SJSA1 (cell line): ENCODE results near the gene VAC14. TPM values are rescaled to one million over a fixed set of nuclear protein-coding genes. Genes with fewer than 3 reads are reported as not detected.
"Not testable (repeated sequence)": the region's sequence is repeated elsewhere in the genome, so short reads cannot be mapped to it uniquely, and the experiment has no call there.

ENCODE experiments used
- DNase-seq, 2 experiments: peaks; one replicate each; pipeline ENCODE4 v3.0.0-alpha.2; 2015 to 2020; ENCODE audit warnings: low spot score in 2 of 2, low read depth in 1 of 2
- H3K27ac ChIP-seq: fragments of 250-450 bp; sonication (Bioruptor Pico); 2 replicates; pipeline ENCODE4 v1.5.1; 2020; ENCODE audit warnings: mild to moderate bottlenecking, moderate library complexity
- H3K27me3 ChIP-seq: fragments of 250-450 bp; sonication (Bioruptor Pico); replicated peaks from 2 replicates; pipeline ENCODE4 v1.5.1; 2020; ENCODE audit warnings: mild to moderate bottlenecking, moderate library complexity
- H3K36me3 ChIP-seq: fragments of 250-450 bp; sonication (Bioruptor Pico); 2 replicates; pipeline ENCODE4 v1.5.1; 2020; ENCODE audit warnings: mild to moderate bottlenecking
- H3K4me1 ChIP-seq: fragments of 250-450 bp; sonication (Bioruptor Pico); replicated peaks from 2 replicates; pipeline ENCODE4 v1.6.1; 2021; ENCODE audit warnings: mild to moderate bottlenecking
- H3K4me3 ChIP-seq: fragments of 250-450 bp; sonication (Bioruptor Pico); 2 replicates; pipeline ENCODE4 v1.5.1; 2020; ENCODE audit warnings: mild to moderate bottlenecking
- H3K9me3 ChIP-seq: fragments of 250-450 bp; sonication (Bioruptor Pico); replicated peaks from 2 replicates; pipeline ENCODE4 v1.5.1; 2020; ENCODE audit warnings: mild to moderate bottlenecking
- total RNA-seq: library from RNA; depleted of rRNA; stranded (reverse); fragments of >200 nt; shearing (Covaris generic); gene quantifications from 2 replicates; pipeline ENCODE4 v1.2.3, GENCODE V29; 2014; rRNA removed

VAC14 gene
- total RNA-seq = 44.9 and 46.7 TPM in 2 replicates

- peak within 1 kb of the TSS; percentile 68 for H3K4me3 ChIP-seq
- no peaks in the 10 kb centered on the region for H3K9me3 ChIP-seq
- no peaks in the 10 kb centered on the region for H3K27me3 ChIP-seq
- H3K4me1 ChIP-seq = peaks cover 26% of the 10 kb centered on the region
- H3K27ac ChIP-seq = no peak within 1 kb of the TSS; the same call in 1 of the 2 replicates
- H3K36me3 ChIP-seq = peaks cover 14% of the 10 kb centered on the region
- peak; percentile 78 to 88 for DNase-seq
These were observed at the start of gene VAC14 for GRCh38 chr16:70800781-70801480. Gene VAC14 (minus strand): TSS chr16:70801158. CDS start chr16:70800900, 258 bp downstream.

GRCh38 chr16:70823498-70824118, 22.6 kb upstream of the VAC14 start:
- H3K9me3 ChIP-seq, H3K36me3 ChIP-seq, H3K27ac ChIP-seq, H3K27me3 ChIP-seq, H3K4me3 ChIP-seq, DNase-seq, H3K4me1 ChIP-seq: not testable (repeated sequence)

GRCh38 chr16:70822734-70823133, 21.8 kb upstream of the VAC14 start:
- H3K9me3 ChIP-seq, H3K4me3 ChIP-seq, H3K4me1 ChIP-seq, DNase-seq, H3K36me3 ChIP-seq, H3K27ac ChIP-seq, H3K27me3 ChIP-seq: not testable (repeated sequence)

- not testable (repeated sequence) for DNase-seq, H3K4me3 ChIP-seq, H3K4me1 ChIP-seq, H3K9me3 ChIP-seq, H3K36me3 ChIP-seq, H3K27ac ChIP-seq, H3K27me3 ChIP-seq
These were observed 17.1 kb upstream of the VAC14 start for GRCh38 chr16:70818088-70818487.

GRCh38 chr16:70809392-70810060, 8.6 kb upstream of the VAC14 start:
- no peaks in the 10 kb centered on the region for H3K36me3 ChIP-seq
- peaks cover 13% of the 10 kb centered on the region for H3K4me1 ChIP-seq
- H3K9me3 ChIP-seq = no peaks in the 10 kb centered on the region
- no peak overlapping the region for H3K27ac ChIP-seq
- H3K4me3 ChIP-seq = no peak overlapping the region
- peaks cover 2% of the 10 kb centered on the region; the same call in 1 of the 2 replicates for H3K27me3 ChIP-seq
- no peak for DNase-seq

- no peak for DNase-seq
- Histone ChIP-seq H3K4me3 (no peak overlapping the region), H3K36me3 (no peaks in the 10 kb centered on the region), H3K27me3 (peaks cover 2% of the 10 kb centered on the region; the same call in 1 of the 2 replicates), H3K4me1 (peaks cover 17% of the 10 kb centered on the region), H3K9me3 (no peaks in the 10 kb centered on the region), H3K27ac (no peak overlapping the region)
These were observed 7.4 kb upstream of the VAC14 start for GRCh38 chr16:70808371-70808770.

- DNase-seq = no peak
- Histone ChIP-seq H3K9me3 (no peaks in the 10 kb centered on the region), H3K4me1 (peaks cover 20% of the 10 kb centered on the region), H3K4me3 (no peak overlapping the region), H3K27ac (no peak overlapping the region), H3K36me3 (0 out of 2 replicates have a peak, but pooled peaks cover 2% of the 10 kb centered on the region), H3K27me3 (peaks cover 2% of the 10 kb centered on the region; the same call in 1 of the 2 replicates)
These were observed 4.8 kb upstream of the VAC14 start for GRCh38 chr16:70805787-70806186.

- H3K27ac ChIP-seq = no peak overlapping the region
- H3K36me3 ChIP-seq = 0 out of 2 replicates have a peak, but pooled peaks cover 3% of the 10 kb centered on the region
- H3K4me3 ChIP-seq = no peak overlapping the region
- peaks cover 20% of the 10 kb centered on the region for H3K4me1 ChIP-seq
- H3K9me3 ChIP-seq = no peaks in the 10 kb centered on the region
- peaks cover 2% of the 10 kb centered on the region; the same call in 1 of the 2 replicates for H3K27me3 ChIP-seq
- no peak for DNase-seq
These were observed 4.4 kb upstream of the VAC14 start for GRCh38 chr16:70805380-70805779.

- no peak for DNase-seq
- Histone ChIP-seq H3K4me1 (peaks cover 26% of the 10 kb centered on the region), H3K36me3 (0 out of 2 replicates have a peak, but pooled peaks cover 3% of the 10 kb centered on the region), H3K4me3 (no peak overlapping the region), H3K9me3 (no peaks in the 10 kb centered on the region), H3K27ac (peak overlapping the region; percentile 36; the same call in 1 of the 2 replicates), H3K27me3 (peaks cover 2% of the 10 kb centered on the region; the same call in 1 of the 2 replicates)
These were observed 3.8 kb upstream of the VAC14 start for GRCh38 chr16:70804734-70805169.

GRCh38 chr16:70804153-70804733, 3.3 kb upstream of the VAC14 start:
- peak in 1 of 2 experiments; percentile 24 for DNase-seq
- peaks cover 2% of the 10 kb centered on the region; the same call in 1 of the 2 replicates for H3K27me3 ChIP-seq
- H3K4me1 ChIP-seq = peaks cover 26% of the 10 kb centered on the region
- peak overlapping the region; percentile 36; the same call in 1 of the 2 replicates for H3K27ac ChIP-seq
- H3K9me3 ChIP-seq = no peaks in the 10 kb centered on the region
- H3K36me3 ChIP-seq = 0 out of 2 replicates have a peak, but pooled peaks cover 3% of the 10 kb centered on the region
- H3K4me3 ChIP-seq = no peak overlapping the region

- Histone ChIP-seq H3K36me3 (peaks cover 10% of the 10 kb centered on the region), H3K4me1 (peaks cover 26% of the 10 kb centered on the region), H3K9me3 (no peaks in the 10 kb centered on the region), H3K27me3 (peaks cover 2% of the 10 kb centered on the region; the same call in 1 of the 2 replicates), H3K27ac (no peak overlapping the region), H3K4me3 (no peak overlapping the region)
- DNase-seq = no peak
These were observed 2.4 kb upstream of the VAC14 start for GRCh38 chr16:70803319-70803718.

GRCh38 chr16:70801611-70802010, 653 bp upstream of the VAC14 start:
- Histone ChIP-seq H3K4me1 (peaks cover 26% of the 10 kb centered on the region), H3K36me3 (peaks cover 14% of the 10 kb centered on the region), H3K27me3 (no peaks in the 10 kb centered on the region), H3K9me3 (no peaks in the 10 kb centered on the region), H3K27ac (no peak overlapping the region), H3K4me3 (no peak overlapping the region)
- DNase-seq = no peak

- H3K27ac ChIP-seq = no peak overlapping the region
- no peaks in the 10 kb centered on the region for H3K27me3 ChIP-seq
- H3K4me1 ChIP-seq = peaks cover 21% of the 10 kb centered on the region
- H3K9me3 ChIP-seq = no peaks in the 10 kb centered on the region
- peak overlapping the region; percentile 68 for H3K4me3 ChIP-seq
- no peak for DNase-seq
- H3K36me3 ChIP-seq = peaks cover 14% of the 10 kb centered on the region
These were observed 647 bp downstream of the VAC14 start for GRCh38 chr16:70800311-70800710.
